Measurements from ENCODE around the gene PRKAG2. TPM values are rescaled to one million over a fixed set of nuclear protein-coding genes. Genes with fewer than 3 reads are reported as not detected.

The PRKAG2 gene
- total RNA-seq, 1 donor from 2014 or later, result 13.5 TPM

GRCh38 chr7:151792636-151793035 lies 84.3 kb downstream of the PRKAG2 start:
- Mint-ChIP-seq H3K4me1 (ENCODE audit: unreplicated experiment) (peaks cover 12% of the 10 kb centered on the region), H3K36me3 (ENCODE audit: unreplicated experiment) (no peaks in the 10 kb centered on the region), H3K4me3 (ENCODE audit: unreplicated experiment) (no peak overlapping the region), H3K27me3 (ENCODE audit: unreplicated experiment) (peaks cover 8% of the 10 kb centered on the region), H3K9me3 (ENCODE audit: unreplicated experiment) (no peaks in the 10 kb centered on the region), H3K27ac (ENCODE audit: unreplicated experiment) (no peak overlapping the region)
- no peak for TF ChIP-seq CTCF (IDR thresholded peaks at IDR 0.05)
- no peak for DNase-seq (ENCODE audit: extremely low spot score, unreplicated experiment)

GRCh38 chr7:151792086-151792485 lies 84.8 kb downstream of the PRKAG2 start:
- no peak overlapping the region for H3K4me3 Mint-ChIP-seq (ENCODE audit: unreplicated experiment)
- no peaks in the 10 kb centered on the region for H3K9me3 Mint-ChIP-seq (ENCODE audit: unreplicated experiment)
- H3K36me3 Mint-ChIP-seq (ENCODE audit: unreplicated experiment), result no peaks in the 10 kb centered on the region
- H3K4me1 Mint-ChIP-seq (ENCODE audit: unreplicated experiment), result peaks cover 10% of the 10 kb centered on the region
- H3K27ac Mint-ChIP-seq (ENCODE audit: unreplicated experiment), result no peak overlapping the region
- DNase-seq (ENCODE audit: extremely low spot score, unreplicated experiment), result no peak
- H3K27me3 Mint-ChIP-seq (ENCODE audit: unreplicated experiment), result peaks cover 12% of the 10 kb centered on the region
- TF ChIP-seq CTCF (IDR thresholded peaks at IDR 0.05), result no peak

GRCh38 chr7:151790830-151791620 lies 85.9 kb downstream of the PRKAG2 start:
- Mint-ChIP-seq H3K36me3 (ENCODE audit: unreplicated experiment) (no peaks in the 10 kb centered on the region), H3K9me3 (ENCODE audit: unreplicated experiment) (no peaks in the 10 kb centered on the region), H3K4me3 (ENCODE audit: unreplicated experiment) (no peak overlapping the region), H3K4me1 (ENCODE audit: unreplicated experiment) (peaks cover 5% of the 10 kb centered on the region), H3K27ac (ENCODE audit: unreplicated experiment) (no peak overlapping the region), H3K27me3 (ENCODE audit: unreplicated experiment) (peaks cover 18% of the 10 kb centered on the region)
- no peak for DNase-seq (ENCODE audit: extremely low spot score, unreplicated experiment)
- TF ChIP-seq CTCF (IDR thresholded peaks at IDR 0.05), result no peak

GRCh38 chr7:151790095-151790829 lies 86.7 kb downstream of the PRKAG2 start:
- Mint-ChIP-seq H3K27me3 (ENCODE audit: unreplicated experiment) (peaks cover 22% of the 10 kb centered on the region), H3K27ac (ENCODE audit: unreplicated experiment) (no peak overlapping the region), H3K4me1 (ENCODE audit: unreplicated experiment) (peaks cover 5% of the 10 kb centered on the region), H3K36me3 (ENCODE audit: unreplicated experiment) (no peaks in the 10 kb centered on the region), H3K9me3 (ENCODE audit: unreplicated experiment) (no peaks in the 10 kb centered on the region), H3K4me3 (ENCODE audit: unreplicated experiment) (no peak overlapping the region)
- TF ChIP-seq CTCF (IDR thresholded peaks at IDR 0.05), result no peak
- DNase-seq (ENCODE audit: extremely low spot score, unreplicated experiment), result no peak

- no peak overlapping the region for H3K27ac Mint-ChIP-seq (ENCODE audit: unreplicated experiment)
- peaks cover 22% of the 10 kb centered on the region for H3K27me3 Mint-ChIP-seq (ENCODE audit: unreplicated experiment)
- DNase-seq (ENCODE audit: extremely low spot score, unreplicated experiment), result no peak
- H3K4me1 Mint-ChIP-seq (ENCODE audit: unreplicated experiment), result peaks cover 5% of the 10 kb centered on the region
- no peak for TF ChIP-seq CTCF (IDR thresholded peaks at IDR 0.05)
- H3K4me3 Mint-ChIP-seq (ENCODE audit: unreplicated experiment), result no peak overlapping the region
- no peaks in the 10 kb centered on the region for H3K36me3 Mint-ChIP-seq (ENCODE audit: unreplicated experiment)
- no peaks in the 10 kb centered on the region for H3K9me3 Mint-ChIP-seq (ENCODE audit: unreplicated experiment)
Observed at GRCh38 chr7:151789380-151789947, 87.5 kb downstream of the PRKAG2 start.
